ENCODE data around the gene CER1. TPM values are rescaled to one million over a fixed set of nuclear protein-coding genes. Genes with fewer than 3 reads are reported as not detected.

The CER1 gene
- total and polyA plus RNA-seq, 12 donors: 0.39 TPM; not detected in 11

DNA sequence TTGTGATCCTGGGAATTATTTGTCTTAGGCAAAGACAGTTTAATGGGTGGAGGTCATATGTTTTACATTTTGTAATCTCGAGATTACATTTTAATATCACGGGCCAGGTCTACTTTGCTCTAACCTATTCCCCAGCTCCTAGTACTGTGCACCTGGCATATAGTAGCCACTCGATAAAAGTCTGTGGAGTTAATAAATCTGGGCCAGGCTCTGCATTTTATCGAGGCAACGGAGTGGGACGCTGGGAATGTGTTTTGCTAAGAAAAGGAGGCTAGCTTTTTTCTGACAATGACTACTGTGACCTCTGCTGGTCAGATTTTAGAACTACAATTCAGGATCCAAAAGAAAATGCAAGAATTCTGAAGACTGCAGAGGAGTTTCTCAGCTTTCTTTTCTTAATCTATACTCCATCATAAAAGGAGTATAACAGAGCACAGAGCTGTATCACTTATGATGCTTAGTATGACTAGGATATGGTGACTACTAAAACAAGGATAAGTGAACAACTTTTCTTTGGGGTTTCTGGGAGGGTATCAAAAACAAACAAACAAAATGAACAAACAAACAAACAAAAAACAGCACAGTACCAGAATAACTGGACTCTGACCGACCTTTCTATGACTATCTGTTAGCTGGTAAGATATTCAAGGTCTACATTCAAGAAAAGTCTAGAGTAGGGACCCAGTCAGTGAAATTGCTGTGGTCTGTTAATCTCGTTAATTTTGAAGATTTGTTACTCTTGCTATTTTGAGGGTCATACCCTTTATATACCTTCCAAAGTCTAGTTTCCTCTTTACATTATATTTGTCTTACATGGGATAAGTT, 46.1 kb upstream of the CER1 start:
- 19 to 27% (median 23%) methylated on average over 8 of the region's 8 CpGs for WGBS, 4 donors
- H3K9me3 ChIP-seq (replicated peaks in 1 of 3): no peaks in the 10 kb centered on the region
- no peak overlapping the region for H3K4me3 ChIP-seq
- no peak overlapping the region for H3K27ac ChIP-seq
- H3K27me3 ChIP-seq: no peaks in the 10 kb centered on the region
- DNase-seq: peak in 6 of 7 donors; percentile 25 to 57 (median 39)
- TF ChIP-seq CTCF (IDR thresholded peaks at IDR 0.05): peak; percentile 61 to 82 (median 74)
- TF ChIP-seq POLR2A (IDR thresholded peaks at IDR 0.05): no peak
- H3K36me3 ChIP-seq (replicated peaks in 1 of 2): no peaks in the 10 kb centered on the region
- H3K4me1 ChIP-seq (replicated peaks in 1 of 2): no peaks in the 10 kb centered on the region
- intact Hi-C loops (cut with DNase I): loop anchor here in 1 of 2 donors (5.0 kb wide), 1 partner anchor 151 kb away; no protein-coding TSS in a partner anchor

GRCh38 chr9:14766299-14766698, 43.8 kb upstream of the CER1 start:
- no peaks in the 10 kb centered on the region for H3K9me3 ChIP-seq (replicated peaks in 1 of 3)
- DNase-seq: no peak
- no peaks in the 10 kb centered on the region for H3K4me1 ChIP-seq (replicated peaks in 1 of 2)
- intact Hi-C loops (cut with DNase I): loop anchor here in 1 of 2 donors (5.0 kb wide), 1 partner anchor 149 kb away; no protein-coding TSS in a partner anchor
- TF ChIP-seq CTCF (IDR thresholded peaks at IDR 0.05) (no peak), POLR2A (IDR thresholded peaks at IDR 0.05) (no peak)
- no peaks in the 10 kb centered on the region for H3K27me3 ChIP-seq
- H3K36me3 ChIP-seq (replicated peaks in 1 of 2): no peaks in the 10 kb centered on the region
- H3K27ac ChIP-seq: no peak overlapping the region
- no peak overlapping the region for H3K4me3 ChIP-seq
- WGBS, 4 donors: 91 to 96% (median 96%) methylated on average over 6 of the region's 6 CpGs

DNA sequence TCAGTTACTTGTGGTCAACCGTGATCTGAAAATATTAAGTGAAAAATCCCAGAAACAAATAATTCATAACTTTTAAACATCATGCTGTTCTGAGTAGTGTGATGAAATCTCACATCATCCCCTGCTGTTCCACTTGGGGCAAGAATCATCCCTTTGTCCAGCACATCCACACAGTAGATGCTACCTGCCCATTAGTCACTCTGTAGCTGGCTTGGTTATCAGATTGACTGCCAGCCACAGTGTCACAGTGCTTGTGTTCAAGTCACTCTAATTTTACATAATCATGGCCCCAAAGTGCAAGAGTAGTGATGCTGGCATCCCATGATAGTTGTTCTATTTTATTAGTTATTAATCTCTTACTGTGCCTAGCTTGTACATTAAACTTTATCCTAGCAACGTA, 39.1 kb upstream of the CER1 start:
- peaks cover 0 to 16% of the 10 kb centered on the region in 2 donors for H3K4me1 ChIP-seq (replicated peaks in 1 of 2)
- no peak for DNase-seq

DNA sequence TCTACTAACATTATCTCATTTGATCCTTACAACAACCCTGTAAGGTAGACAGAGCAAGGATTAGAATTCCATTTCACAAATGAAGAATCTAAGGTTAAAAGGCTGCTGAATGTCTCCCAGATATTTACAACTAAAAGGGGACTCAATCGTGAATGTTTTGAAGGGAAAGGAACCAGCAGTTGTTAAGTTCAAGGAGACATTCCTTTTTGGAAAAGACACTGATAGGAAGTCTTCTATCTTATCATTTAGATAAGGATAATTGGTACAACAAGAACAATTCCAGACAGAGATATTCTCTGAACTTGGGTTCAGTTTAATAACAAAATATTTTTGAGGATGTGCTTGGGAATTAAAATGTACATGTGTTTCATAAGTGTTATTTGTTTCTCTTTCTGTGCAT, 37.5 kb upstream of the CER1 start:
- Histone ChIP-seq H3K4me3 (no peak overlapping the region), H3K27ac (no peak overlapping the region), H3K36me3 (replicated peaks in 1 of 2) (no peaks in the 10 kb centered on the region), H3K4me1 (replicated peaks in 1 of 2) (peaks cover 3 to 16% of the 10 kb centered on the region in 2 donors), H3K9me3 (replicated peaks in 1 of 3) (no peaks in the 10 kb centered on the region), H3K27me3 (no peaks in the 10 kb centered on the region)
- intact Hi-C loops (cut with DNase I): no loop called here
- 0% methylated on average over 1 of the region's 1 CpG for WGBS, 4 donors
- DNase-seq: no peak
- TF ChIP-seq POLR2A (IDR thresholded peaks at IDR 0.05) (no peak), CTCF (IDR thresholded peaks at IDR 0.05) (no peak)

More for the DNA sequence above, 39.1 kb upstream of the CER1 start:
- intact Hi-C loops (cut with DNase I): no loop called here
- H3K9me3 ChIP-seq (replicated peaks in 1 of 3): no peaks in the 10 kb centered on the region
- TF ChIP-seq CTCF (IDR thresholded peaks at IDR 0.05): no peak
- no peak for TF ChIP-seq POLR2A (IDR thresholded peaks at IDR 0.05)
- no peaks in the 10 kb centered on the region for H3K36me3 ChIP-seq (replicated peaks in 1 of 2)
- no peak overlapping the region for H3K4me3 ChIP-seq
- H3K27me3 ChIP-seq: no peaks in the 10 kb centered on the region
- WGBS, 4 donors: 88 to 92% (median 91%) methylated on average over 2 of the region's 2 CpGs
- H3K27ac ChIP-seq: no peak overlapping the region
